GM12878 (cell line): ENCODE measurements around the gene THAP3.

Experiments
- BHLHE40 ChIP-seq, 2 experiments: fragments of 450-650 bp in 1 of 2; IDR thresholded peaks; 2 replicates each; pipeline ENCODE4 v1.6.1; 2011 to 2017; ENCODE audit warnings: low read depth in 2 of 2, borderline replicate concordance in 1 of 2, improper control_type of control experiment in 1 of 2, low read length in 1 of 2, mild to moderate bottlenecking in 1 of 2
- CTCF ChIP-seq, 3 experiments: IDR thresholded peaks in 2 of 3; conservative IDR thresholded peaks in 1 of 3; 2 replicates each; pipeline ENCODE4 v1.5.1; 2011; ENCODE audit warnings: low read depth in 3 of 3, low read length in 3 of 3, mild to moderate bottlenecking in 3 of 3, control low read depth in 2 of 3, moderate library complexity in 2 of 3, inconsistent platforms in 1 of 3, mixed read lengths in 1 of 3; ENCODE audit not compliant: control insufficient read depth in 2 of 3, insufficient read depth in 1 of 3; ENCODE audit errors: extremely low read depth in 1 of 3
- MYC ChIP-seq: IDR thresholded peaks from 2 replicates; pipeline ENCODE4 v1.6.1; 2011; ENCODE audit warnings: mild to moderate bottlenecking, low read length, moderate library complexity, inconsistent platforms; ENCODE audit not compliant: insufficient read depth, insufficient replicate concordance, insufficient read length, severe bottlenecking
- POLR2A ChIP-seq: IDR thresholded peaks from 2 replicates; pipeline ENCODE4 v1.6.1; 2011; ENCODE audit warnings: low read depth, mild to moderate bottlenecking, low read length
- SMC3 ChIP-seq: IDR thresholded peaks from 2 replicates; pipeline ENCODE4 v1.6.1; 2011; ENCODE audit warnings: low read length, improper control_type of control experiment, borderline replicate concordance
- TAF1 ChIP-seq: IDR thresholded peaks from 2 replicates; pipeline ENCODE4 v1.6.1; 2011; ENCODE audit warnings: mild to moderate bottlenecking, low read depth, low read length, borderline replicate concordance
- TF ChIP-seq, protein P1 (sequence below): IDR thresholded peaks from 2 replicates; pipeline ENCODE4 v1.6.1; 2011; ENCODE audit warnings: low read depth, mild to moderate bottlenecking, low read length, moderate library complexity, borderline replicate concordance; ENCODE audit errors: extremely low read depth

GRCh38 chr1:6592865-6593593 is 31.6 kb upstream of the THAP3 start:
- TF ChIP-seq MYC, result no peak
- TF ChIP-seq, protein P1, sequence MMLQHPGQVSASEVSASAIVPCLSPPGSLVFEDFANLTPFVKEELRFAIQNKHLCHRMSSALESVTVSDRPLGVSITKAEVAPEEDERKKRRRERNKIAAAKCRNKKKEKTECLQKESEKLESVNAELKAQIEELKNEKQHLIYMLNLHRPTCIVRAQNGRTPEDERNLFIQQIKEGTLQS, result no peak
- no peak for TF ChIP-seq CTCF (IDR thresholded peaks at IDR 0.05 in 2 of 3, conservative IDR thresholded peaks at IDR 0.05 in 1 of 3; ENCODE audit: control insufficient read depth in 2 of 3, extremely low read depth in 1 of 3, insufficient read depth in 1 of 3, low read depth in 3 of 3, low read length in 3 of 3)
- no peak for TF ChIP-seq TAF1
- no peak; the same call in 1 of the 2 replicates for TF ChIP-seq POLR2A
- no peak for TF ChIP-seq SMC3
- no peak for TF ChIP-seq BHLHE40 (IDR thresholded peaks at IDR 0.05; ENCODE audit: borderline replicate concordance in 1 of 2, low read depth in 2 of 2, low read length in 1 of 2)
